IMR-90 (cell line): Measurements from ENCODE around the gene CLDN7. TPM values are rescaled to one million over a fixed set of nuclear protein-coding genes. Genes with fewer than 3 reads are reported as not detected.

Experiments used
- ATAC-seq: fragments of 200-7000 bp; cut with Tn5 transposase; 2 replicates; pipeline ENCODE4 v1.9.1; 2020; ENCODE audit warnings: low read depth, mild to moderate bottlenecking, moderate library complexity
- BruUV-seq: library from RNA; stranded (reverse); fragments of 400-500 nt; replicated peaks from 2 replicates; lab custom pipeline; 2021; lab: Mats Ljungman, UMichigan
- CTCF ChIA-PET: fragments of 300-600 bp; formaldehyde crosslinking; extraction: SDS; loops from one replicate; lab custom pipeline; 2021; ENCODE audit warnings: antibody characterized with exemption; lab: Yijun Ruan, JAX
- POLR2A ChIA-PET: fragments of 300-600 bp; sonication (Branson Sonifier 250); formaldehyde crosslinking; loops from one replicate; lab custom pipeline; 2022; ENCODE audit warnings: antibody characterized with exemption; ENCODE audit not compliant: unreplicated experiment; lab: Charles Lee
- DNase-seq: peaks from one replicate; pipeline ENCODE4 v3.0.0; 2013
- H2AFZ ChIP-seq: replicated peaks from 2 replicates; pipeline ENCODE3; 2013; ENCODE audit warnings: low read length, mild to moderate bottlenecking; ENCODE audit not compliant: poor library complexity
- H2AK5ac ChIP-seq: 2 replicates; pipeline ENCODE4 v1.6.1; 2013; ENCODE audit warnings: low read depth, low read length, inconsistent platforms
- H2AK9ac ChIP-seq: replicated peaks from 2 replicates; pipeline ENCODE3; 2013; ENCODE audit warnings: mild to moderate bottlenecking, low read depth, low read length, moderate library complexity; ENCODE audit not compliant: poor library complexity
- H2BK120ac ChIP-seq: 2 replicates; pipeline ENCODE4 v1.6.1; 2013; ENCODE audit warnings: low read depth, low read length, inconsistent platforms
- H2BK15ac ChIP-seq: 3 replicates; pipeline ENCODE4 v1.6.1; 2013; ENCODE audit warnings: low read depth, low read length, inconsistent platforms
- H2BK20ac ChIP-seq: 2 replicates; pipeline ENCODE4 v1.6.1; 2013; ENCODE audit warnings: low read depth, mild to moderate bottlenecking, inconsistent platforms, low read length, moderate library complexity
- H2BK5ac ChIP-seq: 2 replicates; pipeline ENCODE4 v1.6.1; 2013; ENCODE audit warnings: mild to moderate bottlenecking, low read depth, low read length, inconsistent platforms; ENCODE audit not compliant: poor library complexity, severe bottlenecking
- H3K14ac ChIP-seq: replicated peaks from 2 replicates; pipeline ENCODE4 v1.6.1; 2013; ENCODE audit warnings: low read depth, low read length, inconsistent platforms
- H3K18ac ChIP-seq: 2 replicates; pipeline ENCODE4 v1.6.1; 2013; ENCODE audit warnings: low read depth, low read length, control low read depth
- H3K23ac ChIP-seq: 2 replicates; pipeline ENCODE4 v1.6.1; 2013; ENCODE audit warnings: low read depth, low read length, inconsistent platforms
- H3K27ac ChIP-seq: 2 replicates; pipeline ENCODE4 v1.5.1; 2013; ENCODE audit warnings: mild to moderate bottlenecking, control low read depth, low read length; ENCODE audit not compliant: insufficient read depth
- H3K27me3 ChIP-seq: 2 replicates; pipeline ENCODE4 v1.6.1; 2013; ENCODE audit warnings: low read length; ENCODE audit not compliant: control insufficient read depth, insufficient read depth
- H3K36me3 ChIP-seq: 2 replicates; pipeline ENCODE4 v1.6.1; 2013; ENCODE audit warnings: low read length, mixed read lengths; ENCODE audit not compliant: control insufficient read depth, insufficient read depth
- H3K4ac ChIP-seq: 2 replicates; pipeline ENCODE4 v1.6.1; 2013; ENCODE audit warnings: low read depth, low read length, inconsistent platforms
- H3K4me1 ChIP-seq: 2 replicates; pipeline ENCODE4 v1.6.1; 2013; ENCODE audit warnings: low read length, mixed read lengths; ENCODE audit not compliant: control insufficient read depth, insufficient read depth
- H3K4me2 ChIP-seq: 2 replicates; pipeline ENCODE4 v1.6.1; 2013; ENCODE audit warnings: low read depth, mild to moderate bottlenecking, control low read depth, low read length, moderate library complexity
- H3K4me3 ChIP-seq: 2 replicates; pipeline ENCODE4 v1.5.1; 2013; ENCODE audit warnings: low read depth, mild to moderate bottlenecking, control low read depth, low read length, moderate library complexity; ENCODE audit not compliant: insufficient read depth
- H3K56ac ChIP-seq: 2 replicates; pipeline ENCODE4 v1.6.1; 2013; ENCODE audit warnings: low read length, inconsistent platforms; ENCODE audit not compliant: insufficient read depth; ENCODE audit errors: extremely low read depth
- H3K79me1 ChIP-seq, 2 experiments: 2 replicates each; pipeline ENCODE4 v1.6.1; 2013; ENCODE audit warnings: low read length in 2 of 2, inconsistent platforms in 1 of 2, low read depth in 1 of 2
- H3K9ac ChIP-seq: 2 replicates; pipeline ENCODE4 v1.6.1; 2013; ENCODE audit warnings: low read depth, low read length, control low read depth
- H3K9me1 ChIP-seq: 2 replicates; pipeline ENCODE4 v1.6.1; 2013; ENCODE audit warnings: low read length, inconsistent platforms; ENCODE audit not compliant: insufficient read depth
- H3K9me3 ChIP-seq: 2 replicates; pipeline ENCODE4 v1.6.1; 2013; ENCODE audit warnings: low read length; ENCODE audit not compliant: control insufficient read depth, insufficient read depth
- H4K20me1 ChIP-seq: 2 replicates; pipeline ENCODE4 v1.6.1; 2013; ENCODE audit warnings: low read length, inconsistent platforms; ENCODE audit not compliant: insufficient read depth
- H4K5ac ChIP-seq: 2 replicates; pipeline ENCODE4 v1.6.1; 2013; ENCODE audit warnings: mild to moderate bottlenecking, low read depth, low read length, control low read depth
- H4K8ac ChIP-seq, 2 experiments: 2 replicates each; pipeline ENCODE4 v1.6.1; 2013; ENCODE audit warnings: low read depth in 2 of 2, low read length in 2 of 2, control low read depth in 1 of 2, inconsistent platforms in 1 of 2
- H4K91ac ChIP-seq: 2 replicates; pipeline ENCODE4 v1.6.1; 2013; ENCODE audit warnings: low read depth, low read length, inconsistent platforms; ENCODE audit not compliant: insufficient read depth
- CEBPB ChIP-seq: IDR thresholded peaks from 2 replicates; pipeline ENCODE4 v1.6.1; 2012; ENCODE audit warnings: low read depth, low read length, improper control_type of control experiment
- CHD1 ChIP-seq: IDR thresholded peaks from 2 replicates; pipeline ENCODE4 v1.6.1; 2012; ENCODE audit warnings: low read depth, low read length, improper control_type of control experiment
- FOS ChIP-seq: fragments of 150-350 bp; IDR thresholded peaks from 2 replicates; pipeline ENCODE4 v1.6.1; 2016; ENCODE audit warnings: low read depth, low read length
- MAZ ChIP-seq: IDR thresholded peaks from 2 replicates; pipeline ENCODE4 v1.6.1; 2012; ENCODE audit warnings: low read depth, mild to moderate bottlenecking, low read length, improper control_type of control experiment, moderate library complexity, borderline replicate concordance
- MXI1 ChIP-seq: IDR thresholded peaks from 2 replicates; pipeline ENCODE4 v1.6.1; 2012; ENCODE audit warnings: low read depth, mild to moderate bottlenecking, low read length, moderate library complexity, borderline replicate concordance
- NFE2L2 ChIP-seq: fragments of 150-350 bp; IDR thresholded peaks from 2 replicates; pipeline ENCODE4 v1.6.1; 2016; ENCODE audit warnings: low read depth, mild to moderate bottlenecking, low read length
- SMC3 ChIP-seq: fragments of 150-350 bp; IDR thresholded peaks from 2 replicates; pipeline ENCODE4 v1.6.1; 2016; ENCODE audit warnings: low read depth, mild to moderate bottlenecking, antibody characterized with exemption, low read length, moderate library complexity
- WGBS, 2 experiments: methylation state at CpG; one replicate each; pipeline versions ENCODE4 v1.1.5 to v1.1.7; 2013; ENCODE audit warnings: missing lambda C conversion rate in 2 of 2; ENCODE audit not compliant: insufficient read length in 1 of 2; ENCODE audit errors: extremely low coverage in 2 of 2; 5-methylcytosine and 5-hydroxymethylcytosine counted together
- dilution Hi-C: fragments of 300-500 bp; cut with HindIII; formaldehyde crosslinking; loops from one replicate; pipeline ENCODE4 v1.14.3; 2018; ENCODE audit warnings: low sequenced_read_pairs; ENCODE audit not compliant: unreplicated experiment
- in situ Hi-C: fragments of 300-500 bp; cut with MboI; formaldehyde crosslinking; loops from 3 replicates; pipeline ENCODE4 v1.14.3; 2019; ENCODE audit warnings: low sequenced_read_pairs, inconsistent platforms, mixed read lengths
- intact Hi-C: fragments of 100-400 bp; cut with micrococcal nuclease; formaldehyde crosslinking; loops from 2 replicates; pipeline ENCODE4 v1.10.0; 2022
- polyA plus RNA-seq, 3 experiments: library from polyadenylated mRNA; depleted of rRNA; stranded (reverse); fragments of >200 nt; gene quantifications; 2 replicates each; pipeline ENCODE4 v1.2.3, GENCODE V29; 2012; ENCODE audit warnings: low replicate concordance in 1 of 3
- total RNA-seq: library from RNA; depleted of rRNA; stranded (reverse); fragments of >200 nt; gene quantifications from 2 replicates; pipeline ENCODE4 v1.2.3, GENCODE V29; 2012

Gene CLDN7
- total and polyA plus RNA-seq, 2 of the 4 experiments (the other 2 are of a cell fraction), result 1.4 TPM

- in situ Hi-C loops (loop anchor here (25.0 kb wide), 1 partner anchor 933 kb away; the partner anchor contains the start of genes PER1 and VAMP2), intact Hi-C loops (no loop called here), dilution Hi-C loops (no loop called here)
- 91% methylated on average over 11 of the region's 19 CpGs; no CpG with 5 or more reads in 1 of the 2 experiments for WGBS, 2 experiments
- H3K14ac ChIP-seq, result no peak overlapping the region
- H4K91ac ChIP-seq, result no peak overlapping the region
- no peak for DNase-seq
- H3K4me1 ChIP-seq, result peaks cover under 1% of the 10 kb centered on the region
- no peak overlapping the region for H3K9ac ChIP-seq
- no peak overlapping the region for H4K8ac ChIP-seq
- no peak overlapping the region for H3K23ac ChIP-seq
- no peak overlapping the region for H4K5ac ChIP-seq
- H3K27ac ChIP-seq, result no peak overlapping the region
- no peak overlapping the region for H3K56ac ChIP-seq
- peaks cover 31% of the 10 kb centered on the region for H4K20me1 ChIP-seq
- no peak overlapping the region for H3K4ac ChIP-seq
- H2BK120ac ChIP-seq, result no peak overlapping the region
- H2BK20ac ChIP-seq, result no peak overlapping the region
- no peak for ATAC-seq
- ChIA-PET CTCF (no interaction called here), POLR2A (interaction anchor here (1.3 kb wide), 1 partner anchor 10 kb away, joined by 4 read pairs; the partner anchor contains the start of genes ACADVL and DLG4)
- peaks cover 6% of the 10 kb centered on the region for H3K9me1 ChIP-seq
- no TSS peak for BruUV-seq
- no peak overlapping the region for H3K18ac ChIP-seq
- TF ChIP-seq MXI1 (no peak), MAZ (no peak), SMC3 (no peak), FOS (no peak), CHD1 (no peak), CEBPB (no peak), NFE2L2 (no peak)
- no peak overlapping the region for H2AFZ ChIP-seq
- H3K9me3 ChIP-seq, result no peaks in the 10 kb centered on the region
- H3K36me3 ChIP-seq, result peaks cover 55% of the 10 kb centered on the region
- H3K4me2 ChIP-seq, result no peak overlapping the region
- peaks cover 8 to 75% of the 10 kb centered on the region in 2 experiments; a peak in 3 of 4 replicates for H3K79me1 ChIP-seq
- no peak overlapping the region for H2BK15ac ChIP-seq
- H3K4me3 ChIP-seq, result no peak overlapping the region
- no peaks in the 10 kb centered on the region for H3K27me3 ChIP-seq
- no peak overlapping the region for H2AK9ac ChIP-seq
- no peak overlapping the region for H2BK5ac ChIP-seq
- H2AK5ac ChIP-seq, result no peak overlapping the region
These were observed 32.8 kb downstream of the CLDN7 start for GRCh38 chr17:7229504-7229903.
